CD4-positive, CD25-positive, alpha-beta regulatory T cell (primary cell): ENCODE measurements around the gene CCDC60. TPM values are rescaled to one million over a fixed set of nuclear protein-coding genes. Genes with fewer than 3 reads are reported as not detected.

Experiments used
- ATAC-seq, 2 donors: fragments of 150-1000 bp; cut with Tn5 transposase; one replicate each; pipeline ENCODE4 v1.10.0; 2021; ENCODE audit warnings: low read depth in 2 of 2, moderate number of reproducible peaks in 2 of 2, moderate library complexity in 1 of 2
- DNase-seq, 3 donors: peaks; one replicate each; pipeline versions ENCODE4 v3.0.0 to v3.0.0-alpha.2; 2012 to 2022; ENCODE audit warnings: mixed read lengths in 1 of 3
- H3K27ac ChIP-seq: one replicate; pipeline ENCODE4 v1.7.0; 2013; ENCODE audit warnings: mild to moderate bottlenecking, low read length; ENCODE audit not compliant: insufficient read depth, poor library complexity, severe bottlenecking
- H3K27me3 ChIP-seq: one replicate; pipeline ENCODE4 v1.7.0; 2013; ENCODE audit warnings: low read length; ENCODE audit not compliant: control insufficient read depth, insufficient read depth
- H3K36me3 ChIP-seq: one replicate; pipeline ENCODE4 v1.7.0; 2013; ENCODE audit warnings: mild to moderate bottlenecking, low read length, moderate library complexity; ENCODE audit not compliant: control insufficient read depth, insufficient read depth
- H3K4me1 ChIP-seq: 2 replicates; pipeline ENCODE4 v1.7.0; 2013; ENCODE audit warnings: mild to moderate bottlenecking, low read length; ENCODE audit not compliant: insufficient read depth, control insufficient read depth, poor library complexity, severe bottlenecking
- H3K4me3 ChIP-seq: one replicate; pipeline ENCODE4 v1.7.0; 2013; ENCODE audit warnings: low read depth, mild to moderate bottlenecking, low read length, moderate library complexity
- H3K9me3 ChIP-seq, 2 experiments: 1 replicate in 1 of 2; 2 replicates in 1 of 2; pipeline ENCODE4 v1.7.0; 2013; ENCODE audit warnings: low read length in 2 of 2, mild to moderate bottlenecking in 1 of 2, moderate library complexity in 1 of 2; ENCODE audit not compliant: control insufficient read depth in 2 of 2
- H3K27ac Mint-ChIP-seq, 3 donors: one replicate each; pipeline ENCODE4 v1.8.0; 2020 to 2022; ENCODE audit warnings: mild to moderate bottlenecking in 3 of 3, mixed read lengths in 3 of 3, moderate library complexity in 2 of 3
- H3K27me3 Mint-ChIP-seq: one replicate; pipeline ENCODE4 v1.8.0; 2022; ENCODE audit warnings: mild to moderate bottlenecking, mixed read lengths
- H3K36me3 Mint-ChIP-seq: one replicate; pipeline ENCODE4 v1.8.0; 2020; ENCODE audit warnings: mixed read lengths
- H3K4me1 Mint-ChIP-seq, 4 donors: one replicate each; pipeline ENCODE4 v1.8.0; 2020 to 2022; ENCODE audit warnings: mixed read lengths in 4 of 4, mild to moderate bottlenecking in 1 of 4
- H3K4me3 Mint-ChIP-seq, 4 donors: one replicate each; pipeline ENCODE4 v1.8.0; 2020 to 2022; ENCODE audit warnings: mild to moderate bottlenecking in 4 of 4, mixed read lengths in 4 of 4, moderate library complexity in 3 of 4
- H3K9me3 Mint-ChIP-seq, 7 donors: one replicate each; pipeline ENCODE4 v1.8.0; 2020 to 2022; ENCODE audit warnings: mixed read lengths in 7 of 7, mild to moderate bottlenecking in 3 of 7, moderate library complexity in 2 of 7
- polyA plus RNA-seq, 4 donors: library from polyadenylated mRNA; unstranded; fragments of 300-500 nt; fragmentation: Illumina TruSeq; gene quantifications; one replicate each; pipeline ENCODE4 v1.2.3, GENCODE V29; 2021
- total RNA-seq: library from RNA; stranded (reverse); gene quantifications from one replicate; pipeline ENCODE4 v1.2.3, GENCODE V29; 2022

CCDC60 gene, protein sequence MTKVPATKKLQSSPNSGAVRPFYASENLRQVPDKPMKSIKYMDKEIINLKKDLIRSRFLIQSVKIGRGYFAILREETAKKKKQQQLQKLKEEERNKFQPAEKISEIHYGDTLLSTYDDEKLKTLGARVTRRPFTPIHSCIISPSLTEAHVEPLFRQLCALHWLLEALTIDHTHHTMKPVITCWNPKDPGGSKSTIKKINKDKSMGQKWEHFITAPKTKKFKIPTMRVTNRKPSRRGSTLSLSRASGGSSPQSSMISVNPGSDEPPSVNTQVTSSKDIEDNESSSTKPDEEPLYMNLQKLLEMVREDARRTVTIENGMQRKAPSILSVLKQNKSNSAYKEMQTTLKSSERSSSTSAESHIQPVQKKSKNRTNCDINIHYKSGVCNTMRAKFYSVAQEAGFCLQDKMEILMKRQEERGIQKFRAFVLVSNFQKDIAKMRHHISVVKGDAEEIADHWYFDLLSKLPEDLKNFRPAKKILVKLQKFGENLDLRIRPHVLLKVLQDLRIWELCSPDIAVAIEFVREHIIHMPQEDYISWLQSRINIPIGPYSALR
- total RNA-seq: not detected
- polyA plus RNA-seq: not detected

DNA sequence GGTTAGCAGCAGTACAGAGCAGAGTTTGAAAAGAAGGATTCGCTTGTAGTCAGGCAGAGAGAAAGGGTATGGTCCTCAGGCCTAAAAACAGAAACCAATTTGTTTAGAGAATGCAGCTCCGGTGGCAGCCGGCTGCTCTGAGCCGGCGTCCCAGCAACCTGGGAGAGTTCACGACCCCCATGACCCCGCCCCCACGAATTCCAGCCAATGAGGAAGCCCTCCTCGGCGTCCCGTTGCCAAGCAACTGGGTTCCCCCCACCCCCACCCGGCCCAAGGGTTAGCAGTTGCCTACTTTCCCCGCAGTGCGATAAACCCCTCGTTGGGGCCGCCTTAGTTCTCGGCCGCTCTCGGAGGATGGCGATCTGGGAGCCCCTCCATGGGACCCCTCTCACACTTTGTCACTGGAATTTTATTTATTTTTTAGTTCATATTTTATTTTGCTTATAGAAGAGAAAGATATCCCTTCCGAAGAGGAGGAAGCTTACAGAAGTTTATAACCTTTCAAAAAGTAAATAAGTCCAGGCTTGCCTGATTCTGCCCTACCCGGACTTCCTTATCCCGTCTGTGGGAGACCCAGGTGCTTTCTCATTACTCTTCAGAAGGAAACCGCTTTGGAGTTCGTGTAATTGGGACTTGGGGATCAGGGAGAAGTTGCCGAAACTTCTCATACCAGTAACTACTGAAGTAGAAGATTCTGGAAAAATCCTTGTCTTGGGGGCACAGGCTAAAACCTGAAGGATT lies at the start of gene CCDC60:
CCDC60 (plus strand) TSS at position 300 of the 741 bp plus-strand sequence. CDS start 448 bp downstream, outside the sequence.
- H3K4me1 ChIP-seq: no peaks in the 10 kb centered on the region
- H3K27me3 ChIP-seq: no peaks in the 10 kb centered on the region
- ATAC-seq (no peak), DNase-seq (no peak)
- H3K27ac ChIP-seq: no peak within 1 kb of the TSS
- H3K9me3 Mint-ChIP-seq: peaks cover 0 to 7% (median 0%) of the 10 kb centered on the region in 7 donors
- no peaks in the 10 kb centered on the region for H3K36me3 Mint-ChIP-seq
- no peak within 1 kb of the TSS for H3K27ac Mint-ChIP-seq
- H3K9me3 ChIP-seq: no peaks in the 10 kb centered on the region
- H3K36me3 ChIP-seq: no peaks in the 10 kb centered on the region
- peaks cover 4% of the 10 kb centered on the region for H3K27me3 Mint-ChIP-seq
- H3K4me3 Mint-ChIP-seq: no peak within 1 kb of the TSS
- peaks cover 0 to 5% (median 0%) of the 10 kb centered on the region in 4 donors for H3K4me1 Mint-ChIP-seq
- H3K4me3 ChIP-seq: no peak within 1 kb of the TSS

DNA sequence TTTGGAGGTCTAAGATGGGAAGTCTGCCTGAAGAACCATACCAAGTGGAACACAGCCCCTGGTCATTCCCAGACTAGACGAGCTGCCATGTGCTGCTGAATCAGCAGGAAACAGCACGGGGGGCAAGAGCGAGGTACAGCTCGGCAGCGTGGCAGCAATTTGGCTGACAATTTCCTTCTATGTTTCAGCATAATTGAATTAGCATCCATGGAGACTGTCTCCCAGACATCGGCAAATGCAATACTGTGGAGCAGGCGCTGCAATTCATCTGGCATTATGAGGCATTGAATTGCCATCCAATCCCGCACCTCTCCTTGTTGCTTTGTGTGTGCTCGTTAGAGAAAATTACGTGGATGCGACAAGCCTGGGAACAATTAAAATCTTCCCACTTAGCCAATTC lies 46.0 kb upstream of the CCDC60 start:
- H3K4me1 Mint-ChIP-seq: no peaks in the 10 kb centered on the region
- H3K4me3 ChIP-seq: no peak overlapping the region
- H3K27me3 Mint-ChIP-seq: no peaks in the 10 kb centered on the region
- no peaks in the 10 kb centered on the region for H3K4me1 ChIP-seq
- no peak overlapping the region for H3K4me3 Mint-ChIP-seq
- no peak for ATAC-seq
- no peak for DNase-seq
- H3K36me3 Mint-ChIP-seq: no peaks in the 10 kb centered on the region
- H3K36me3 ChIP-seq: no peaks in the 10 kb centered on the region
- no peak overlapping the region for H3K27ac ChIP-seq
- H3K9me3 Mint-ChIP-seq: peaks cover 0 to 3% (median 0%) of the 10 kb centered on the region in 7 donors
- H3K9me3 ChIP-seq: peaks cover 0 to 2% of the 10 kb centered on the region in 2 experiments
- no peak overlapping the region for H3K27ac Mint-ChIP-seq
- H3K27me3 ChIP-seq: no peaks in the 10 kb centered on the region

DNA sequence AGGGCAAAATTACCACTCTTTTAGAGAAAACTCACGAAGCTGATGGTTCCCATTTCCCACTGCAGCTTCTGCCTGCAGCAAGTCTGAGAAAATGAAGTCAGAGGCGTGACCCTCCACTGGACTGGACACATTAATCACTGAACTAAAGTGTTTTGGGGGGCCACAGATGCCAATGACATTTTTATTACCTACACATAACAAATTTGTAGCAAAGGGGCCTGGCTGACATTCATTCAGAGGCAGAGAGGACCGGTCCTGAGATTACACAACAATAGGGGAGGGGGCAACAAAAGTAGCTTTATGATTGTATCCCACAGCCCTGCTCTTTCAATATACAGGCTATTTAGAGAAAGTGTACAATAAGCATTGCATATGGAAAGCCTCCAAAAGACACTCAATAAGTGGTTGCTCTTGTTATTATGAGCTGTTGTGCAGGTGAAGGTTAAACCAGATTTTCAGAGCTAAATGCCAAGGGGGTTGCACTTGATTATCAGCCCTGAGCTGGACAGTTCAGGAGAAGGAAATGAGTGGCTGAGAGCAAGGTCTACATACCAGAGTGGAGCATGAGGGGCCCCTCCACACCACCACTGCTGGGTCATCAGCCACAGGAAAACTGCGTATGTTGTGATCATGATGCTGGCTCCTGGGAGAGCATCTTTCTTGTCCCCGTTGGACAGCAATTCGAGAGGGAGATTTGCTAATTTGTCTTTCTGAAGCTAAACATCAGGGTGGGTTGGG lies 41.5 kb upstream of the CCDC60 start:
- ATAC-seq (no peak), DNase-seq (no peak)
- H3K27ac Mint-ChIP-seq: no peak overlapping the region
- peaks cover 0 to 2% of the 10 kb centered on the region in 2 experiments for H3K9me3 ChIP-seq
- H3K27me3 ChIP-seq: no peaks in the 10 kb centered on the region
- no peak overlapping the region for H3K27ac ChIP-seq
- no peaks in the 10 kb centered on the region for H3K27me3 Mint-ChIP-seq
- H3K4me3 Mint-ChIP-seq: no peak overlapping the region
- H3K4me1 Mint-ChIP-seq: no peaks in the 10 kb centered on the region
- peaks cover 0 to 4% (median 0%) of the 10 kb centered on the region in 7 donors for H3K9me3 Mint-ChIP-seq
- H3K4me1 ChIP-seq: no peaks in the 10 kb centered on the region
- H3K4me3 ChIP-seq: no peak overlapping the region
- no peaks in the 10 kb centered on the region for H3K36me3 ChIP-seq
- no peaks in the 10 kb centered on the region for H3K36me3 Mint-ChIP-seq

DNA sequence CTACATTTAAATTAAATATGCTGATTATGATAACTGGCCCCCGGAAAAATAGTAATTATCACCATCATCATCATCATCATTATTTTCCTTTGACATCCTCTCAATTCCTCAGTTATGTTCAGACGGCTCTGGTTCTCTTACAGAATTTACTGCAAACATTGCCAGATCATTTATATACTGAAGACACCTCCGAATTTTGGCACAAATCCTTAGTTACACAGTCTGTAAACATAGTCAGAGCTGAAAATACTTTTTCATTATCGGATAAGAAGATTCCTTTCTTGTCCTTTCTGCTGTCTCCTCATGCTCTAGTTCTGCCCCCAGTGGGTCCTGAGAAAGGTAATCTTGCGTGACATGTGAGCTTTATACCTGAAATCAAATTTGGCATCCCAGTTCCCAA lies 40.3 kb upstream of the CCDC60 start:
- DNase-seq (no peak), ATAC-seq (no peak)
- H3K9me3 Mint-ChIP-seq: peaks cover 0 to 3% (median 0%) of the 10 kb centered on the region in 7 donors
- Histone ChIP-seq H3K4me1 (no peaks in the 10 kb centered on the region), H3K36me3 (no peaks in the 10 kb centered on the region), H3K9me3 (peaks cover 0 to 2% of the 10 kb centered on the region in 2 experiments), H3K4me3 (no peak overlapping the region), H3K27me3 (no peaks in the 10 kb centered on the region), H3K27ac (no peak overlapping the region)
- H3K4me3 Mint-ChIP-seq: no peak overlapping the region
- H3K4me1 Mint-ChIP-seq: no peaks in the 10 kb centered on the region
- H3K27me3 Mint-ChIP-seq: no peaks in the 10 kb centered on the region
- no peak overlapping the region for H3K27ac Mint-ChIP-seq
- H3K36me3 Mint-ChIP-seq: no peaks in the 10 kb centered on the region

DNA sequence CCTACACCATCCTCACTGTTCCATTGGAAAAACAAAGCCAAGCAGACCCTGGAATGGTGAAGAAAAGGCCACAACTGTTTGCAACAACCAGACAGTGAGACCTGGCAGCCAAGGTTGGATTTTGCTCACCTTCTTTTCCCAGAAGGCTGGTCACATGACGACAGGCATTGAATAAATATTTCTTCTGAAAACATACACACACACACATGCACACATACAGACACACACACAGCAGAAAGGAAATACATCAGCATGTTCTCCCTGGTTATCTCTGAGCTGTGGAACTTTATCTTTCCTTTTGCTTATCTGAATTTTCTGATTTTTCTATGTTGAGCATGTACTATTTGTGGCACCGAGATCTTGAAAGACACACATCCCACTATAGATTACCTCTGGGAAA lies 38.0 kb upstream of the CCDC60 start:
- DNase-seq (no peak), ATAC-seq (no peak)
- Mint-ChIP-seq H3K9me3 (peaks cover 0 to 1% (median 0%) of the 10 kb centered on the region in 7 donors), H3K36me3 (no peaks in the 10 kb centered on the region), H3K4me3 (no peak overlapping the region), H3K27ac (no peak overlapping the region), H3K4me1 (no peaks in the 10 kb centered on the region), H3K27me3 (peaks cover 4% of the 10 kb centered on the region)
- Histone ChIP-seq H3K9me3 (no peaks in the 10 kb centered on the region), H3K4me1 (no peaks in the 10 kb centered on the region), H3K27ac (no peak overlapping the region), H3K36me3 (no peaks in the 10 kb centered on the region), H3K4me3 (no peak overlapping the region), H3K27me3 (no peaks in the 10 kb centered on the region)

DNA sequence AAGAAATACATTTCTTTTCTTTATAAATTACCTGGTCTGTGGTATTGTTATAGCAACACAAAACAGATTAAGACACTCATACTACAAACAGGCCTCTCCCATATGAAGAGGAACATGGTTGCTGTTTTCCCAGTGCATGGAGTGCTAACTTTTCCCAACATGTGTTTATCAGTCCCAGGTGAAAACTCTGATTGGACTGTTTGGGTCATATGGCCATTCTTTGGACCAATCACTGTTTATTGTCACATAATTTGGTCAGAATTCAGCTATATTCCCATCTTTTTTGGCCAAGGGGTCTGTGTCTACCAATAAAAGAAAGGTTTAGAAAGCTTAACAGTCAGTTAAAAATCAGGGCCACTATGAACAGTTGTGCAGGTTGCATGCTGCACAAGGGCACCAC lies 35.4 kb upstream of the CCDC60 start:
- no peaks in the 10 kb centered on the region for H3K36me3 Mint-ChIP-seq
- peaks cover 0 to 4% (median 0%) of the 10 kb centered on the region in 7 donors for H3K9me3 Mint-ChIP-seq

DNA sequence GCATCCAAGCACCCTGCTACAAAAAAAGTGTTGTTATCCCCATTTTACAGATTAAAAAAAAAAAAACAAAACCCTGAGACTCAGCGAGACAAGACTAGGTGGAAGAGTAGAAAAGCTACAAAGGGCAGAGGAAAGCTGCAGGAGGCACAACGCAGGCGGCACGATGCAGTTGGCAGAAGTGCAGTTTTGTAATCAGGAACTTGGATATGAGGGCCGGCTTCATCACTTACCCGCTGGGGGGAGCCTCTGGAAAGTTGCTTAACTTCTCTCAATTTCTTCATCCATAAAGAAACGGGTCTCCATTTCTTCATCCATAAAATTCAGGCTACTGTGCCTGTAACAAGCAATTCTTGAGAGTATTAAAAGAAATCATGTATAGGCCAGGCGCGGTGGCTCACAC lies 33.1 kb upstream of the CCDC60 start:
- H3K27ac Mint-ChIP-seq: no peak overlapping the region
- DNase-seq (no peak), ATAC-seq (no peak)
- no peak overlapping the region for H3K4me3 Mint-ChIP-seq
- peaks cover 0 to 4% (median 0%) of the 10 kb centered on the region in 7 donors for H3K9me3 Mint-ChIP-seq
- no peaks in the 10 kb centered on the region for H3K4me1 Mint-ChIP-seq
- H3K27ac ChIP-seq: no peak overlapping the region
- no peaks in the 10 kb centered on the region for H3K36me3 ChIP-seq
- H3K36me3 Mint-ChIP-seq: no peaks in the 10 kb centered on the region
- no peaks in the 10 kb centered on the region for H3K9me3 ChIP-seq
- H3K4me3 ChIP-seq: no peak overlapping the region
- H3K4me1 ChIP-seq: no peaks in the 10 kb centered on the region
- no peaks in the 10 kb centered on the region for H3K27me3 ChIP-seq
- peaks cover 4% of the 10 kb centered on the region for H3K27me3 Mint-ChIP-seq

More for the DNA sequence above, 35.4 kb upstream of the CCDC60 start:
- Histone ChIP-seq H3K4me3 (no peak overlapping the region), H3K4me1 (no peaks in the 10 kb centered on the region), H3K27me3 (no peaks in the 10 kb centered on the region), H3K9me3 (no peaks in the 10 kb centered on the region), H3K36me3 (no peaks in the 10 kb centered on the region), H3K27ac (no peak overlapping the region)
- DNase-seq (no peak), ATAC-seq (no peak)
- no peak overlapping the region for H3K4me3 Mint-ChIP-seq
- peaks cover 4% of the 10 kb centered on the region for H3K27me3 Mint-ChIP-seq
- no peak overlapping the region for H3K27ac Mint-ChIP-seq
- H3K4me1 Mint-ChIP-seq: no peaks in the 10 kb centered on the region
